TTC549 (cell line): ENCODE measurements around the gene IL36G.
"Not testable (repeated sequence)": the region's sequence is repeated elsewhere in the genome, so short reads cannot be mapped to it uniquely, and the experiment has no call there.

Experiments
- FAIRE-seq: peaks from 2 replicates; lab custom pipeline; 2012; peaks lifted over from hg19 to GRCh38; lab: Jason Lieb, UNC

Gene IL36G

DNA sequence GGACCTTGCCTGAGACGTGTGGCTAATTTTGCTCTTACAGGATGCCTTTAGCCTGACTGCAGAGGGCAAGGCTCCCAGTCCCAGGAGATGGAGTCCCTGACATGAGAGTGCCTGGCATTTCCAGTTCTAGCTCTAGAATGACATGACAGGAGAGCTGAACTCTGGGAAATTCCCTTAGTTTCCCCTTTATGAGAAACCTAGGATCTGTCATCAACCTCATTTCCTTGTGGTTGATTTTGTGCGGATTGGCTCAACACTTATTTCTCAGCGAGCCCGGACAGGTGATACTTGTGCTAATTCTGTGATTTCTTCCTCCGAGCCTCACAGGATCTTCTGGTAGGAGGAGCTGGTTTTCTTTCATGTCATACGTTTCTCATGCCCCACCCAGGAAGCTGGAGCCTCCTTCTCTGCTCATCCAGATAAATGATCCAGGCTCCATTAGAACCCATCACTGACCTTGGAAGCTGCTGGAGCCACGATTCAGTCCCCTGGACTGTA, at the start of gene IL36G:
IL36G (plus strand) TSS at position 448 of the 498 bp plus-strand sequence. CDS start 633 bp downstream, outside the sequence.
- no peak for FAIRE-seq

- FAIRE-seq = no peak
Observed at GRCh38 chr2:112933261-112933660, 44.5 kb upstream of the IL36G start.

DNA sequence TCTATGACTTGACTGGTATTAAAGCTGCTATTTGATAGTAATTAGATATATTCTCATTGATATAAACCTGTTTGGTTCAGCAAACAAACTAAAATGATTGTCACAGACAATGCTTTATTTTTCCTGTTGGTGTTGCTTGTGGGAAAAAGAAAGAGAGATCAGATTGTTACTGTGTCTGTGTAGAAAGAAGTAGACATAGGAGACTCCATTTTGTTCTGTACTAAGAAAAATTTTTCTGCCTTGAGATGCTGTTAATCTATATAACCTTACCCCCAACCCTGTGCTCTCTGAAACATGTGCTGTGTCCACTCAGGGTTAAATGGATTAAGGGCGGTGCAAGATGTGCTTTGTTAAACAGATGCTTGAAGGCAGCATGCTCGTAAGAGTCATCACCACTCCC, 43.7 kb upstream of the IL36G start:
- not testable (repeated sequence) for FAIRE-seq

- no peak for FAIRE-seq
Observed at GRCh38 chr2:112936927-112937232, 40.9 kb upstream of the IL36G start.

DNA sequence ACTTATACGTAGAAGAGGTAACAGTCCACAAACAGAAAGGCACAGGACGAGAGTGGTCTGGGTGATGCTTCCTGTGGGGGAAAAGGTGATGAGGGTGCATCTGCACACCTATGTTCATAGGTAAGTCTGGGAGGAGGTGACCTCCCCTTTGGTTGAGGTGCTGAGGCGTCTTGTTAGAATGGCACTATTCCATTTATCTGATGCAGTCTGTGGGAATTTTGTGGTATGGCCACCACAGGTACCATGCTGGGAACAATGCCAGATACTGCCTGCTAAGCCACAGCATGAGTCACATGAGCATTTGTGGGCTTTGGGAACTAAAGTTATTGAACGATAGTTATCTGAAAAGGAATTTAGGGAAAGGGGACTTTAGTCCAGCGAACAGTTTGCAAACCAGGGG, 38.9 kb upstream of the IL36G start:
- no peak for FAIRE-seq

DNA sequence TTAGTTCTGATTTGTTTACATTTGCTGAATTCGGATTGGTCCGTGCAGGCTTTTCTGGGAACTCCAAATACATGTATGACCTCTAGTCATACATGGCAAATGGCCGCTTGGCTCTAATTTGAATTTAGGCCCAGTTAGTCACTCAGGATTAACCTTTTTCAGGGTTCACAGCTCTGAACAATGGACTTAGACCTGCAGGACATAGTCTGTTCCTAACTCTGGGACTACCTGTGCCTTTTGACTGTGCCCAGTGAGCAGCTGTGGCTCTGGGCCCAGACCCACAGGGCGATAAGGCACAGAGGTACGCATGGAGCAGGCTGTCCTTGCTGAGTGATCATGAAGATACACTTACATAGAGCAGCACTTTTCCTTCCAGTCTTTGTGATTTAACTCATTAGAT, 38.4 kb upstream of the IL36G start:
- FAIRE-seq = no peak

DNA sequence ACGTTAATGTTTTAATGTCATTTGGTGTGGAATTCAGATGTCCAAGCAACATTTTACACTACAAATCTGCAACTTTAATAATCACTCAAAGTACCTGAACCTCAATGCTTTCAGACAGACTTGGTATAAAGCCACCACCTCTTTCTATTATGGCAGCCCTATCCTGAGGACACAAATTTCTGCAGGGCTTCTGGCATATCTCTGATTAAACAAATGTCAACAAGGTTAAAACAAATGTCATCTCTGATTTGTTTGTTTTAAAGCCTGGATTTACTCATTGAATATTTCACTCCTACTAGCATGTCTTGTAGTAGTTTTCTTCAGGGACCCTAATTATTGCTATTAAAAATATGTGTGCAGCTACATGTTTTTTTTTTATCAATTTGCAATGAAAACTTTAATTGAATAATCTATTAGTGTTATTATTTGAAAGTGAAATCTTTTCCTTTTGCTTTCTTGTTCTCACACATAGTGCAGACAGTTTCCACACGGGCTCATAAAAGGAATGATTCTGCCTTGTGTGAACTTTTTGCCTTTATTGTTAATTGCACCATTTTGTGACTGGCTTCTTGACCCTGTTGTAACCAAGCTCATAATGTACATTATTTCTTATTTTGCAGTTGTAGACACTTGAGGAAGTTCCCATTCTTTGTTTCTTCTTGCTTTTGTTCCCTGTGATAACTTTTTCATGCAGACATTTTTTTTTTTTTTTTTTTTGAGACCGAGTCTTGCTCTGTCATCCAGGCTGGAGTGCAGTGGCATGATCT, 36.8 kb upstream of the IL36G start:
- FAIRE-seq = no peak

GRCh38 chr2:112941753-112942653, 35.8 kb upstream of the IL36G start:
- FAIRE-seq = no peak

GRCh38 chr2:112942654-112943002, 35.2 kb upstream of the IL36G start:
- no peak for FAIRE-seq

DNA sequence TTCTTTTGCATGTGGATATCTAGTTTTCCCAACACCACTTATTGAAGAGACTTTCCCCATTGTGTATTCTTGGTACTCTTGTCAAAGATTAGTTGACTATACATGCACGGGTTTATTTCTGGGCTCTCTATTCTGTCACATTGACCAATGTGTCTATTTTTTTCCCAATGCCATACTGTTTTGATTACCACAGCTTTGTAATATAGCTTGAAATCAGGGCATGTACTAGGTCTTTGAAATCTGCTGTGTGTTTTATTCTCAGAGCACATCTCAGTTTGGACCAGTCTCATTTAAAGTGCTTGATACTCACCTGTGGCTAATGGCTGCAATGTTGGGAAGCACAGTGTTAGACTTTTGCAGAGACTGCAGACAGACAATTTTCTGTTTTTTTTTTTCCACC, 32.8 kb upstream of the IL36G start:
- no peak for FAIRE-seq

DNA sequence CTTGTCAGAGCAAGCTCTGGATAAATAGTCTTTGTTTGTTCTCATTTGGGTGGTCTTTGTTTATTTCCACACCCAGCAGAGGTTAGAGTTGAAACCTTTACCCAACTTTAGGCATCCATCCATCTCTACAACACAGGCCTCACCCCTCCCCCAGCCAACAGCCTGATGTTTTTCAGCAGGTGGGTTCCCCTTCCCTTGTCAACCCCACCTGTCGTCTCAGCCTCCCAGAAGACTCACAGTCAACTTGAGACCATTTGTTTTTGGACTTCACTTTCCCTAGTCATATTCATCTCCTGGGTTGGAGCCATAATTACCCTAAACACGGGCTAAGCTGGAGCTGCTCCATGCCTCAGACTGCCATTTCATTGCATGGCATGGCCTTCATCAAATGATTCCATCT, 31.7 kb upstream of the IL36G start:
- no peak for FAIRE-seq

- no peak for FAIRE-seq
Observed at GRCh38 chr2:112947374-112947773, 30.4 kb upstream of the IL36G start.

DNA sequence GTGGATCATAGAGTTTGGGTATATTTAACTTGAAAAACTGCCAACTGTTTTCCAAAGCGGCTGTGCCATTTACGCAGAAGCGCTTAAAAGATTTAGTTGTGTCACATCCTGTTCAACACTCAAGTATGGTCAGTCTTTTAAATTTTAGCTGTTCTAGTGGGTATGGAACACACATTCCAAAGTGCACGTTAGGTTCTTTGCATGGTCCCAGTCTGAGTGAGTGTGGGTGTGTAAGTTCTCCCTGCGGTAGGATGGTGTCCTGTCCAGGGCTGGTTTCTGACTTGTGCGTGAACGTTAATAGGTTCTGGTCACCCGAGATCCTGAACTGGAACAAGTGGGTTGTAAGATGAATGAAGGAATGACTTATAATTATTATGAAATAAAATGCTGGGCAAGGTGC, 28.4 kb upstream of the IL36G start:
- no peak for FAIRE-seq

- FAIRE-seq = no peak
Observed at GRCh38 chr2:112954364-112954763, 23.4 kb upstream of the IL36G start.

GRCh38 chr2:112957511-112957910, 20.3 kb upstream of the IL36G start:
- FAIRE-seq = no peak

GRCh38 chr2:112958428-112959108, 19.2 kb upstream of the IL36G start:
- no peak for FAIRE-seq

DNA sequence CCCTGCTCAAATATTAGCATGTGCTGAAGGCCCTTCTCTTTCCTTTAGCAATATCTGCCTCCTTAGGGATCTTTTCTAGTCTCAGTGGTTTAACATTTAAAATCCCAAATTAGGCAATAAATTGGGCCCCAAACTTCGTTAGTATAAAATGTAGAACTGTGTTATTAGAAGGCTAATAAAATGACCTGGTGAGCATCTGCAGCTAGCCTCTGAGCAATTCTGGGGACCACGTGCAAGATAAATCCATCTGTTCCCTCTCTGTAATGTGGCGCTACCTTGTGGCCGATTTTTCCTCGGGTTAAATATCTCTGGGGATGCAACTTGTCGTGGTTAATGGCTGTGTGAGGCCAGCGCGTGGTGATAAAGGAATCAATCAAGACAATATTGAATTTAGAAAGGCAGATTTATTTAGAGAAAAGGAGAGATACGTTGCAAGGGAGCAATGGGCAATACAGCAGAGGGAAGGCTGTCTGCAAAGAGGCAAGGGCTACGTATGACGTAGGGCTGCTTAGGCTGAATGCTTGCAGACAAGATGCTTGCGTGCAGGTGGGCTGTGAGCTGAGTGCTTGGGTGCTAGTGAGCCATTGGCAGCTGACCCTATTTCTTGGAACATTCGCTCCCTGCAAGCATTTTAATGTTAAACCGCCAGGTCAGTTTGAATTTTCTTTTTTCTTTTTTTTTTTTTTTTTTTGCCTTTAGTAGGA, 18.5 kb upstream of the IL36G start:
- no peak for FAIRE-seq

DNA sequence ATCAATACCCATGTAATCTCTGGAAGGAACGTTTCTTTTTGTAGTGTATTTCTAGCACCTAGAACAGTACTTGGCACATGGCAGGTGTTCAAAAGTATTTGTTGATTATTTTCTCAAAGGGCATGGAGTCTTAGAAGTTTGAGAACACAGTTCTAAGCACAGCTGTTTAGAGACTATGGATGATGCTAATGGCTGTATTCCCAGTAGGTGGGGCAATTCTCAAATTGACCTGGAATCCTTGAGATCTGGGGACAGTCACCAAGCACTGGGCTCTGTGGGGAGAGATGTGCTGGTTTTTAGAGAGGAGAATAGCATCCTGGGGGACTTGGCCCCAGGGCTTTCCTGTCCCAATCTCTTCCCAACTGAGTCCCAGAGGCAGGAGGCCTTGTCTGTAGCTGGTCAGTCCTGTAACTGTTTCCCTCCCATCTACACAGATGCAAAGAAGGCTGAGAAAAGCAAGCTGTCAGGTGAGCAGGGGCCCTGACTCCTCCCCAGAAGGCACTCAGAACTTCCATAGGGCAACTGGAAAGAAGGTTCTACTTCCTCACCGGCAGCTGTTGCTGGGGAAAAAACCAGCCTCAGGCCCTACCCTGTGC, 17.5 kb upstream of the IL36G start:
- no peak for FAIRE-seq

DNA sequence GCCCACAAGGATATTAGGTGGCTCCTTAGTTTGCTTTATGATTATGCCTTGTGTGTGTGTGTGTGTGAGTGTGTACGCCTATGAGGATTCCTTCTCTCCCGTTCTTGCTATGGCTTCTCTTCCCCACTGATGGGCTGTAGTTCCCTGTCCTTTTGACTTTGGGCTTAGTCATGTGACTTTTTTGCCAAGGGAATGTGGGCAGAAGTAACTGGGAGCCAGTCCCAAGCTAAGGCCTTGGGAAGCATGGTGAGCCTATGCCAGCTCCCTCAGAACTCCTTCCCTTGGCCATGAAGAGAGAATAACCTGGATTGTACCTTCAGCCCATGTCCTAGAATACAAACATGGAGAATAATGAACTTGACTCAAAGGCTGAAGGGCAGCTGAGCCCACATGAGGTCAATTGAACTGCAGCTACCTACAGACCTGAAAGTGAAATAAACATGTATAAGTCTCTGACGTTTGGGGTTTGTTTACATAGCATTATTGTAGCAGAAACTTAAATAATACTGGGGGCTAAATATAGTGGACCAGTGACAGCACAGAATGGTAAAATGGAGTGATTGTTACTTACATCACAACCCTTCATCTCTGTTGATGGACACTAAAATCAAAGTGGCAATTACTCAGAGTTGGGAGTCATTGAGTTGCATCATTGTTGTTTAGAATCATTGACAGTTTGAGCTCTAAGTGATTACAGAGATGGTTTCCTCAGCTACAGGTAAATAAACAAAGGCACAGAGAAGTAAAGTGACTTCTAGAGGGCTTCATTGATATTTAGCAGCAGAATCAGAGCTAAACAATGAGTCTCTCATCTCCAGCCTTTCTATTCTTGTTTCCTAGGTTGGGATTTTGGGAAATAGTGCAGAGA, 15.3 kb upstream of the IL36G start:
- no peak for FAIRE-seq

DNA sequence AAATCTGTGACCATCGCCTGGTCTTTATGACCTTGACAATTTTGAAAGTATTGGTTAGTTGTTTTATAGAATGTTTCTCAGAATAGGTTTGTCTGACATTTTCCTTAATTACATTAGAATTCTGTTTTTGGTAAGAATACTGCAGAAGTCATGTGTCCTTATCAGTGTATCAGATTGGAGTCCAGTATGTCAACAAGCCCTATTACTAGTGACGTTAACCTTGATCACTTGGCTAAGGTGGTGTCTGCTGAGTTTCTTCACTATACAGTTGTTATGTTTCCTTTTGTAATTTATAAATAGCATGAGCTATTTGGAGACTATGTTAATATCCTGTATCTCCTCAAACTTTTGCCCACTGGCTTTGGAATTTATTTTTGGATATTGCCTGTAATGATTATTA, 10.8 kb upstream of the IL36G start:
- FAIRE-seq = no peak
